ENCODE results near the gene C2CD2. TPM values are rescaled to one million over a fixed set of nuclear protein-coding genes. Genes with fewer than 3 reads are reported as not detected.

The C2CD2 gene
- total and polyA plus RNA-seq, 10 of the 15 experiments (the other 5 are each of a cell fraction or from before 2014, with no cell fraction given), result 2.2 to 30.9 (median 9.9) TPM

- no peak for TF ChIP-seq ATF3 (IDR thresholded peaks at IDR 0.05; ENCODE audit: borderline replicate concordance, extremely low read depth, low read depth, low read length)
- TF ChIP-seq JUND (IDR thresholded peaks at IDR 0.05; ENCODE audit: low read depth, low read length), result no peak
- TF ChIP-seq HCFC1 (IDR thresholded peaks at IDR 0.05; ENCODE audit: low read length), result no peak
- no peak for TF ChIP-seq ZBTB4 (CRISPR knock-in tag; IDR thresholded peaks at IDR 0.05)
- TF ChIP-seq ELK1 (IDR thresholded peaks at IDR 0.05; ENCODE audit: low read depth, low read length), result no peak
- TF ChIP-seq YBX1 (IDR thresholded peaks at IDR 0.05), result no peak
- TF ChIP-seq IRF3 (IDR thresholded peaks at IDR 0.05), result no peak
- SMC1A ChIA-PET (ENCODE audit: uncharacterized antibody, unreplicated experiment), result interaction anchor here (0.6 to 0.8 kb wide), 2 partner anchors 9 to 16 kb away, joined by 3 to 5 read pairs; no protein-coding TSS in a partner anchor
- no TSS peak for BruUV-seq (replicated peaks)
These were observed 106.6 kb downstream of the C2CD2 start for GRCh38 chr21:41847066-41847804.

More at GRCh38 chr21:41847066-41847804, 106.6 kb downstream of the C2CD2 start:
- no peak for ATAC-seq
- no peak for FAIRE-seq
- in situ Hi-C loops (cut with MboI) (no loop called here), intact Hi-C loops (cut with micrococcal nuclease; ENCODE audit: unreplicated experiment) (no loop called here)
- CTCF ChIA-PET, result interaction anchor here (0.8 kb wide), 1 partner anchor 14 kb away, joined by 3 read pairs; no protein-coding TSS in a partner anchor
- Histone ChIP-seq H4K20me1 (ENCODE audit: control insufficient read depth, insufficient read depth) (no peaks in the 10 kb centered on the region), H3K4me2 (ENCODE audit: control insufficient read depth, insufficient read depth) (no peak overlapping the region), H3K79me2 (ENCODE audit: control insufficient read depth, insufficient read depth, low read length) (no peaks in the 10 kb centered on the region), H2AFZ (ENCODE audit: control insufficient read depth, low read depth, low read length) (no peak overlapping the region), H3K4me3 (no peak overlapping the region), H3K9me3 (replicated peaks; ENCODE audit: control insufficient read depth, insufficient read depth, low read length) (no peaks in the 10 kb centered on the region), H3K9ac (ENCODE audit: control insufficient read depth, insufficient read depth, low read length) (no peak overlapping the region), H3K36me3 (ENCODE audit: control insufficient read depth in 2 of 2, insufficient read depth in 2 of 2, low read length in 1 of 2) (peaks cover 12 to 34% of the 10 kb centered on the region in 2 experiments), H3K27me3 (replicated peaks in 1 of 2; ENCODE audit: control insufficient read depth in 2 of 2, insufficient read depth in 2 of 2, low read length in 1 of 2) (no peaks in the 10 kb centered on the region), H3K27ac (ENCODE audit: control insufficient read depth, insufficient read depth) (no peak overlapping the region), H3K4me1 (ENCODE audit: control insufficient read depth, insufficient read depth, low read length) (peaks cover 4% of the 10 kb centered on the region)
- WGBS (ENCODE audit: insufficient coverage, insufficient replicate concordance, low lambda C conversion rate, missing lambda C conversion rate), result 90% methylated on average over 21 of the region's 21 CpGs
- DNase-seq (ENCODE audit: low read depth, low spot score), result no peak
- RAD21 ChIA-PET (ENCODE audit: unreplicated experiment), result no interaction called here
- POLR2A ChIA-PET, result no interaction called here

Measured in GM12878 (cell line).